ENCODE data around the gene PTPRG. TPM values are rescaled to one million over a fixed set of nuclear protein-coding genes. Genes with fewer than 3 reads are reported as not detected.

Gene PTPRG
- total RNA-seq, 1 experiment from 2014 or later: 69.3 TPM

DNA sequence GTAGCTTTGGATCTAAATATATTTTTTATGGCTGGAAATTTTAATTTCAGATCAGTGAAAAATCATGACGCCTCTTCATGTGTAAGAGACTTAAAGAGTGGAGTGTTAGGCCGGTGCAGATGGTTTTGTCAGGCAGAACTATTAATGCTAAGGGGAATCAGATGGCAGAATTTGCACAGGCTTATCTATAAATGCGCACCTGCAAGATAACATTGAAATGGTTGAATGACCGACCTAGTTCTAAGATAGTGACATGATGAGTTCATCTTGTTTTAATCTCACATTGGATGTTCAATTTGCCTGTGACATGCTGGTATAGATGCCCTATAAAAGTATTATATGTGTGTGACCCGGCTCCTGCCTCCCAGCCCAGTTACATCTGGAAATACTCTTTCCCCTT lies 471.4 kb downstream of the PTPRG start:
- TF ChIP-seq CTCF (conservative IDR thresholded peaks at IDR 0.05): no peak

More for the DNA sequence above, 471.4 kb downstream of the PTPRG start:
- Histone ChIP-seq H4K5ac (ENCODE audit: insufficient read length, low read depth, low read length) (no peak overlapping the region), H3K27me3 (ENCODE audit: insufficient read depth, low read length) (no peaks in the 10 kb centered on the region), H3K23me2 (ENCODE audit: insufficient read length, low read depth, low read length, poor library complexity, severe bottlenecking) (no peaks in the 10 kb centered on the region), H2AFZ (ENCODE audit: low read length) (no peak overlapping the region), H2AK5ac (ENCODE audit: insufficient read length, low read length) (no peak overlapping the region), H3K14ac (ENCODE audit: insufficient read depth, low read length) (no peak overlapping the region), H4K20me1 (ENCODE audit: control insufficient read depth, insufficient read depth, insufficient read length) (no peaks in the 10 kb centered on the region), H3K4me1 (ENCODE audit: insufficient read depth, low read length) (no peaks in the 10 kb centered on the region), H3K18ac (ENCODE audit: insufficient read length, low read depth, low read length) (no peak overlapping the region), H3K9me3 (ENCODE audit: control insufficient read depth, low read depth, low read length) (no peaks in the 10 kb centered on the region), H2BK5ac (ENCODE audit: insufficient read length, low read length) (no peak overlapping the region), H2BK12ac (ENCODE audit: insufficient read length, low read depth, low read length) (no peak overlapping the region), H3K4ac (ENCODE audit: low read depth, low read length) (no peak overlapping the region), H3K9ac (ENCODE audit: extremely low read depth, insufficient read length, low read length) (no peak overlapping the region), H3K79me1 (ENCODE audit: insufficient read depth, low read depth, low read length, poor library complexity, severe bottlenecking) (no peaks in the 10 kb centered on the region), H3K27ac (ENCODE audit: insufficient read length, low read depth, low read length) (no peak overlapping the region), H3K56ac (ENCODE audit: insufficient read length, low read depth, low read length) (no peak overlapping the region), H2BK120ac (ENCODE audit: low read depth, low read length, poor library complexity, severe bottlenecking) (no peak overlapping the region), H2BK15ac (ENCODE audit: low read depth, low read length) (no peak overlapping the region), H3K4me2 (ENCODE audit: insufficient read depth, insufficient read length, low read length) (no peak overlapping the region), H3K23ac (ENCODE audit: insufficient read length, low read depth, low read length) (no peak overlapping the region), H4K91ac (ENCODE audit: insufficient read length, low read depth, low read length) (no peak overlapping the region), H4K8ac (replicated peaks; ENCODE audit: insufficient read length, low read depth, low read length) (no peak overlapping the region), H3K79me2 (ENCODE audit: insufficient read depth, low read length) (no peaks in the 10 kb centered on the region), H3T11ph (ENCODE audit: low read length) (no peak overlapping the region), H2BK20ac (ENCODE audit: low read depth, low read length, poor library complexity, severe bottlenecking) (no peak overlapping the region)
- Mint-ChIP-seq H3K9me3 (no peaks in the 10 kb centered on the region), H3K27me3 (ENCODE audit: low read depth) (no peaks in the 10 kb centered on the region), H3K4me3 (no peak overlapping the region), H3K36me3 (ENCODE audit: insufficient read depth in 1 of 3, low read depth in 3 of 3) (no peaks in the 10 kb centered on the region), H3K4me1 (peaks cover 0 to 2% of the 10 kb centered on the region in 2 experiments; a peak in 1 of 4 replicates), H3K27ac (no peak overlapping the region)
- DNase-seq: no peak
- no CpG with 5 or more reads among the region's 5 CpGs for WGBS (ENCODE audit: extremely low coverage, insufficient read length, low lambda C conversion rate)
